Uterus (tissue), 4 donors: ENCODE results near the gene TOR2A. TPM values are rescaled to one million over a fixed set of nuclear protein-coding genes. Genes with fewer than 3 reads are reported as not detected.
A peak's percentile ranks its signal among the peaks of the same experiment; 100 is the strongest.

Experiments
- DNase-seq, 2 donors: peaks; one replicate each; pipeline ENCODE4 v3.0.0-alpha.2; 2019 to 2020
- H3K27ac ChIP-seq, 2 donors: fragments of 200-600 bp; sonication (generic); 1 replicate in 1 of 2; 2 replicates in 1 of 2; pipeline ENCODE4 v1.5.1; 2016 to 2018
- H3K27me3 ChIP-seq, 2 donors: fragments of 200-600 bp; sonication (generic); one replicate each; pipeline ENCODE4 v1.5.1; 2018 to 2019; ENCODE audit warnings: control low read depth in 1 of 2
- H3K36me3 ChIP-seq, 2 donors: fragments of 200-600 bp; sonication (generic); one replicate each; pipeline ENCODE4 v1.5.1; 2019; ENCODE audit warnings: control low read depth in 1 of 2
- H3K4me1 ChIP-seq, 2 donors: fragments of 200-600 bp; sonication (generic); one replicate each; pipeline ENCODE4 v1.5.1; 2018 to 2019; ENCODE audit warnings: control low read depth in 1 of 2
- H3K4me3 ChIP-seq, 2 donors: fragments of 200-600 bp; sonication (generic); 1 replicate in 1 of 2; 2 replicates in 1 of 2; pipeline ENCODE4 v1.5.1; 2018 to 2019; ENCODE audit warnings: mild to moderate bottlenecking in 1 of 2
- H3K9me3 ChIP-seq, 2 donors: fragments of 200-600 bp; sonication (generic); one replicate each; pipeline ENCODE4 v1.5.1; 2019; ENCODE audit warnings: control low read depth in 1 of 2
- CTCF ChIP-seq, 4 experiments: fragments of 200-600 bp in 2 of 4; fragments of 450-650 bp in 2 of 4; sonication (generic) in 2 of 4; IDR thresholded peaks; one replicate each; pipeline ENCODE4 v1.5.1; 2016 to 2019; ENCODE audit warnings: antibody characterized with exemption in 4 of 4, mild to moderate bottlenecking in 2 of 4, moderate library complexity in 1 of 4
- POLR2A ChIP-seq, 2 donors: fragments of 450-650 bp; IDR thresholded peaks; one replicate each; pipeline ENCODE4 v1.6.1; 2016; ENCODE audit warnings: antibody characterized with exemption in 2 of 2, mild to moderate bottlenecking in 1 of 2, moderate library complexity in 1 of 2
- intact Hi-C: fragments of 100-400 bp; cut with DNase I; formaldehyde crosslinking; loops from one replicate; pipeline ENCODE4 v1.15.1; 2023; ENCODE audit warnings: low total_unique reads
- total RNA-seq, 4 donors: library from RNA; depleted of rRNA in 3 of 4; stranded (reverse); fragments of >200 nt in 3 of 4; gene quantifications; one replicate each; pipeline versions ENCODE4 v1.1.0 to v1.2.4, GENCODE V29; 2014 to 2023
- donor health status: DM: yes; HTN: yes; CAD: no.

TOR2A gene
- total RNA-seq, 4 donors from 2014 or later, result 2.0 to 73.8 (median 7.0) TPM

GRCh38 chr9:127779136-127779981 is 44.3 kb upstream of the TOR2A start:
- H3K9me3 ChIP-seq, result no peaks in the 10 kb centered on the region
- intact Hi-C loops, result no loop called here
- H3K4me1 ChIP-seq, result no peaks in the 10 kb centered on the region
- H3K36me3 ChIP-seq, result no peaks in the 10 kb centered on the region
- no peak for DNase-seq
- no peaks in the 10 kb centered on the region for H3K27me3 ChIP-seq
- no peak for TF ChIP-seq POLR2A (IDR thresholded peaks at IDR 0.05)
- no peak for TF ChIP-seq CTCF (IDR thresholded peaks at IDR 0.05)
- H3K4me3 ChIP-seq, result no peak overlapping the region
- peak overlapping the region; percentile 55 to 60 for H3K27ac ChIP-seq

DNA sequence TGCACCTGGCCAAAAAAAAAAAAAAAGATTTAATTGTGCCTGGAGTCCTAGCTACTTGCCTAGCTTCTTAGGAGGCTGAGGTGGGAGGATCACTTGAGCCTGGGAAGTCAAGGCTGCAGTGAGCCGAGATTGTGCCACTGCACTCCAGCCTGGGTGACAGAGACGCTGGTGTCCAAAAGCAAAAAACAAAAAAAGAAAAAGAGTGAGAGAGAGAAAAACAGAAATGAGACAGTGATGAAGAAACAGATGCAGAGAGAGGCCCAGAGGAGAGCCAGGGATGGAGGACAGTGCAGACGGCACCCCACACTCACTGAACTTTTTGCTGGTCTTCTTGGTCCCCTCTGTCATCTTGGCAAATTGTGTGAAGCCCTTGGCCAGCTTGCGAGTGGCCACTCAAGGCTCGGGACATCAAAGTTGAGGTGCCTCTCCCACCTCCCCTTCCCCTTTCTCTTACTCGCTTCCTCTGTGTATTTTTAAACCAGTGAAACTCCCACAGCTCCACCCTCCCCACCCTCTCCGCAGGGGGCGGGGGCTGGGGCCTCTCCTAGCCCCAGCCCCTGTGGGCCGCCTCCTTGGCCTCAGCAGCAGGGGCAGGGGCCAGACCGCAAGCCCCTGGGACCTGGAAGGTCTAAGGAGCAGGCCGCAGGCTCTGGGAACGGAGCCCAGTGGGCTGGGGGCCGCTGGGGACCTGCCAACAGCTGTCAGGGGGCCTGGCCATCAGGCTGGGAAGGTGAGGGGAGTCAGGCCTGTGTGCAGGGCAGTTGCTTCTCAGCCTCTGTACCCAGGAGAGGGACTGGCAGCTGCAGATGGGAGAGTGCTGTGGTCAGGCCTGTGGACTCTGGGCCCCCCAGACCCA is 43.4 kb upstream of the TOR2A start, which contains the start of gene SH2D3C:
Gene SH2D3C (minus strand): TSS at position 387 of the 856 bp plus-strand sequence. CDS start 39 bp downstream, at position 348.
- intact Hi-C loops, result no loop called here
- no peak for TF ChIP-seq POLR2A (IDR thresholded peaks at IDR 0.05)
- TF ChIP-seq CTCF (IDR thresholded peaks at IDR 0.05), result no peak
- no peaks in the 10 kb centered on the region for H3K27me3 ChIP-seq
- no peaks in the 10 kb centered on the region for H3K9me3 ChIP-seq
- H3K4me3 ChIP-seq, result no peak within 1 kb of the TSS
- H3K36me3 ChIP-seq, result no peaks in the 10 kb centered on the region
- DNase-seq, result no peak
- H3K27ac ChIP-seq, result peak within 1 kb of the TSS; percentile 55 to 60
- H3K4me1 ChIP-seq, result no peaks in the 10 kb centered on the region

- Histone ChIP-seq H3K27ac (no peak overlapping the region), H3K4me1 (no peaks in the 10 kb centered on the region), H3K9me3 (no peaks in the 10 kb centered on the region), H3K4me3 (no peak overlapping the region), H3K27me3 (no peaks in the 10 kb centered on the region), H3K36me3 (no peaks in the 10 kb centered on the region)
- intact Hi-C loops, result no loop called here
- TF ChIP-seq CTCF (IDR thresholded peaks at IDR 0.05) (no peak), POLR2A (IDR thresholded peaks at IDR 0.05) (no peak)
- DNase-seq, result no peak
These were observed 42.4 kb upstream of the TOR2A start for GRCh38 chr9:127777368-127777980.

DNA sequence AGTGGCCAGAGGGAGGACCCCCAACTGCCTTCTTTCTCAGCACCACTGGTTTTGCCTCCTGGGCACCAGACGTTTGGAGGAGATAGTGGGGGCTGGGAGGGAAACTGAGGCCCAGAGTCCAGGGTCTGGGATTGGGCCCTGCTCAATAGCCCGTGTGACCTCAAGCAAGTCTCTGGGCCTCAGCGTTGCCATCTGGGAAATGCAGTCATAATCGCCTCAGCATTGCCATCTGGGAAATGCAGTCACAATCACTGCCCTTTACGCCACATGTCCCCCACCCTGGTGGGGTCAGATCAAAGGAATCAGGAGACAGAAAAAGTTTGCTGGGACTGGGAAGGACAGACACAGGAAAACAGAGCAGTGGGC is 41.8 kb upstream of the TOR2A start:
- Histone ChIP-seq H3K4me3 (no peak overlapping the region), H3K27me3 (no peaks in the 10 kb centered on the region), H3K4me1 (no peaks in the 10 kb centered on the region), H3K27ac (no peak overlapping the region), H3K9me3 (no peaks in the 10 kb centered on the region), H3K36me3 (no peaks in the 10 kb centered on the region)
- no peak for DNase-seq
- no peak for TF ChIP-seq POLR2A (IDR thresholded peaks at IDR 0.05)
- no peak for TF ChIP-seq CTCF (IDR thresholded peaks at IDR 0.05)
- intact Hi-C loops, result no loop called here
